Superior temporal gyrus (tissue), 1 donor: ENCODE results near the gene RPTOR.

Experiments
- DNase-seq: peaks from one replicate; pipeline ENCODE4 v3.0.0-alpha.2; 2016; ENCODE audit errors: extremely low spot score

The RPTOR gene

GRCh38 chr17:80780381-80781198, 236.0 kb downstream of the RPTOR start:
- DNase-seq = no peak

GRCh38 chr17:80781211-80781610, 236.6 kb downstream of the RPTOR start:
- DNase-seq = no peak

- no peak for DNase-seq
Observed at GRCh38 chr17:80781807-80782277, 237.2 kb downstream of the RPTOR start.

DNA sequence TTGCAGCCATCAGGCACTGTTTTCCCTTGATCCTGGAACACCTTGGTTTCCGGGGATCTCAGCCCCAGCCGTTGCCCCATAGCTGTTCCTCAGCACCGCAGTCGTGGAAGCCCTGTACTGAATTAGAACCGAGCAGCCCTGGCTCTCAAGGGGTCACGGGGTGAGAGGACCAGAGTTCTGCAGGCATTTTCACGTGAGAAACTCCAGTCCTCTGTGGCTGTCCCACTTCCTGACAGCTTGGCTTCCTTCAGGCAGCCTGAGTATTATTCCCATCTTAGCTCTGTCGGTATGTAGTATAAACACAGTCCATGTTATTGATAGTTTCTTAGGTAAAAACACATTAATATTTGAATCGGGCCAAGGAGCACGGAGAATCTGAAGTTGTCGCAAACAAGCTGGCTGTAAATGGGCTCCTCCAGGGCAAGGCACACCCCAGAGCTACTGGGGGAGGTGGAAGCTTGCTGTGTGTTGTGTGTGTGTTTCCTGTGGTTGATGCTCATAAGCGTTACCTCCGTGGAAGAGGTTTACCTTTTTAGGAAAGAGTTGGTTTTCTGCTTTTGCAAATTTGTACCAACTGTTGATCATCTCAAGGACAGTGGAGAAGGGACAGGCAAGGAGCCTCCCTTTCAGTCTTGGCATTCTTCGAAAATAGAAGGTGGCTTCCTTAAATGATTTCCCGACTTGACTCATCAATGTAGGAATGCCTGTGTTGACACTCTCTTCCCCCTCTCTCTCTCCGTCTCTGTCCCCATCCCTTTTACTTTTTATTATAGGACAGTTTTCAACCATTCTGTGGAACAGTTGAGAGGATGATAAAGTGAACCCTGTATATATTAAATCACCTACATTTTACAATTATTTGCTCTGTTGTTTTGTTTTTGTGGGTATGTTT, 238.1 kb downstream of the RPTOR start:
- DNase-seq = no peak

- DNase-seq = no peak
Observed at GRCh38 chr17:80783486-80783885, 238.8 kb downstream of the RPTOR start.

- no peak for DNase-seq
Observed at GRCh38 chr17:80783971-80784370, 239.3 kb downstream of the RPTOR start.

GRCh38 chr17:80785477-80786178, 241.0 kb downstream of the RPTOR start:
- no peak for DNase-seq

DNA sequence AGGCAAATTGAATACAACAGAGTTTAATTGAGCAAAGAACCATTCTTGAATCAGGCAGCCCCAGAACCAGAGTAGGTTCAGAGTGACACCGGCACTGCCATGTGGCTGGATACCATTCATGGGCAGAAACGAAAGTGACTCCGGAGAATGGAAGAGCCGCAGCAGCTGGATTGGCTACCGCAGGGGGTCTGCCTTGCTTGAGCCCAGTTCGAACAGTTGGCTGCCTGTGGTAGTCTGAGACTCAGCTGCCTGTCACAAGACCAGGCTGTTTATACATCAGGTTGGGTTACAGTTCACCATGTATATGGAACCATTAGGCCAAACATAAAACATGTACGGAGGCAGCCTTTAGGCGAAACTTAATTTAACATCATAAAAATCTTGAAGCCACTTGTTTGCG, 241.8 kb downstream of the RPTOR start:
- DNase-seq = no peak

DNA sequence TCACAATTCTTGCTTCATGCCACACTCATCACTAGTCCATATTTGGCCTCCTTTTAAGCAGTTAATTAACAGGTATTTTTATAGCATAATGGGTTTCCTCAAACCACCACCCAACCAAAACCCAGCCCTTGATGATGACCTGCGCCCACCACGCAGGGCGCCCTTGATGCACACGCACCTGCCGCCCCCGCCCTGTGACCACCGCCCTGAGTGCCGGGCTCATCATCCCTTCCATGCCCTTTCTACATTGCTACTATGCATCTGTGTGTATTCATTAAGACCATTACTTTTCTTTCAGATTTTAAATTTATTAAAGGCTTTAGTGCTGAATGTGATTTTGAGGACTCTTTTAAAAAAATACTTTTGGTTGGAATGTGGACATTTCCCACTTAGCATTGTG, 242.2 kb downstream of the RPTOR start:
- DNase-seq = no peak

GRCh38 chr17:80787881-80788280, 243.2 kb downstream of the RPTOR start:
- DNase-seq = no peak

DNA sequence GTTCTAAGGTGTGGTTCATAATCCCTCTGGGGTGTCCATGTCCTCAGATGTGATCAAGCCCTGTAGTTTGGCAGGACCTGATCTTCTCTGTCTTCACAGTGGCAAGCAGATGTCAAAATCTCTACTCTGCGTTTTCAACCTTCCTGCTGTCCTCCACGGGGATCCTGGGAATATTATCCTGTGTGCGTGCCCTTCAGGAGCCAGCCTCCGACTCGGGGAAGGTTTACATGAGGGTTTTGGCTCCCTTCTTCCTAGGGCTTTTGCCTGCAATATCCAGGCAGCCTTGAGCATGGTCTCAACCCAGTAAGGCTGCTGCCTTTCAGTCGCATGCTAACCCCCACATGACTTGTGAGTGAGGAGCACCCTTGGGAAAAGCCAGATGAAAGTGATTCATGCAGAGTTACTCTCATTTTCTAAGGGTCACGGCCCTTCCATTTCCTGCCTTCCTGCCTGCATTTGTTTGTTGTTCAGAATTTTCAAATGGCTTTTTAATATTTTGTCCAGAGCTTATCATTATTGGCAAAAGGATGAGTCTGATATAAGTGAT, 244.8 kb downstream of the RPTOR start:
- DNase-seq = no peak

DNA sequence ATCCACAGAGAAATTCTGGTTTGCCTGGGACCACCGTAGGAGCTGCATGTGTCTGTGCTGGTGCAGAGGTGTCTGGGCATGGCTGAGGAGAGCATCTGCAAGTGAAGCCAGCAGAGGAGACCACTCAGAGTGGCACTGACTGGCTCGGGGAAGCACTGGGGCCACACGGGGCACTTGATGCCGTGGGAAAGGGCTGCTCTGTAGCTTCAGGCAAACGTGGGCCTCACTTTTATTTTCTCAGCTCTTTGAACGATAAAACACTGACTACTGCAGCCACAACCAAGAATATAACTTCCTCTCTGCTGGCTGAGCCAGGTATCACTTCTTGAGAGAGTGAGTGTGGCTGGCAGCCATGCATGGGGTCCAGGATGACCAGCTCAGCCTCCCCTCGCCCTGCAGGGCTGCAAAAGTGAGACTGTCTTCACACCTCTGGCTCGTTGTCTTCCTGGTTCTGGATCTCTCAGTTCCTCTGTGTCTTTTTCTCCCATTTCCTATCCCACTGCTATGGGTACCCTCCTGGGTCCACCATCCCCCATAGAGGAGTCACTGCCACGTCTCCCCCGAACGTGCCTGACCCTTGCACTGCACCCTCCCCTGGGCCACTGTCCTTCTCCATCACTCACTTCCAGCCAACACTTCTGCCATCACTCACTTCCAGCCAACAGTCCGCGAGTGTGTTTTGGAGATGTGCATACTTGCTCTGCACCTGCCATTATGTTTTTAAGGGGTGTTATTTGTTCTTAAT, 245.6 kb downstream of the RPTOR start:
- DNase-seq = no peak

DNA sequence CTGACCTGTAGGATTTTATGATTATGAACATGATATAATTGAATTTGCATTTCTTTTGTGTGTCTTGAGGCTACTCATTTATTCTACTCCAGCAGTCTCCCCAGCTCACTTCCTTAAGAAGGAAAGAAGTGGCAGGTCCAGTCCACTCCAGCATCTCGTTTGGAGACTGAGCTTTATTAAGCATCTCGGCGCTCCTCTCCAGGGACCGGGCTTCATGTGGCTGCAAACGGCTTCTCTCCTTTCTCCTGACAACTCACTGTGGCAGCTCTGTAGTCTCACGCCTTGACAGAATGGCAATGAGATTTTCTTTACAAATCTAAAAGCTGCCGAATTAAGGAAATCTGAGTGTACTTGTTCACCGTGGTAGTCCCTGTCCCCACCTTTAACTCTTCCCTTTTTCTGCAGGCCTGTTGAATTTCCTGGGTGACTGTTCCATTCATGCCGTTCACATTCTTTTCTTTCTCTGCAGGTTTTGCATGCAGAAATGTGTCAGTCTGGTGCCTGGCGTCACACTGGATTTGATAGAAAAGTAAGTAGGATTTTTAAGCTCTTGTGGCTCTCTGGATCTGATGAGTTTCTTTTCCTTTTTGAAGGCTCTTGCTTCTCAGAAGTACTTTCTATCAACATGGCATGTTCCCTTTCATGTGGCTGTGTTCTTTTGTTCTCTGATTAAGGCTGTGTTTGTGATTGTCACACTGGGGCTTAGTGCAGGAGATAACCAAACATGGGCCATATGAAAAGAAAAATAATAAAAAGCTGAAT, 246.5 kb downstream of the RPTOR start:
- DNase-seq = peak; percentile 56

GRCh38 chr17:80791758-80792284, 247.2 kb downstream of the RPTOR start:
- DNase-seq = peak; percentile 80

DNA sequence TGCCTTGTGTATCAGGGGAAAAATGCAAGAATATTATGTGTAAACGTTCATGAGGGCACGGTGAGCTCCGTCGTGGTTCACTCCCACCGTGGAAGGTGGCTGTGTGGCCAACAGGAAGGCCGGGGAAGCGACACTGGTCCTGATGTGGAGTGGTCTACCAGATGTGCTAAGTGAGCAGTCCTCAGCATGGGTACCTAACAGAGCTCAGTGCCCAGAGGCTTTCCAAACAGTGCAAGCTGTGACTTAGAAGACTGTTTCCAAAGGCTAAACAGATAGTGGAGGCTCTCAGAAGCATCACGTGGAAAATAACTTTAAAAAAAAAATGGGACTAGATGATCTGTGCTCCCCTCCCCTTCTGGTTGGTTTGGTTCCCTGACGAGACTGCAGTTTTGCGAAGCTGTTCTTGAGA, 247.7 kb downstream of the RPTOR start:
- DNase-seq = no peak

DNA sequence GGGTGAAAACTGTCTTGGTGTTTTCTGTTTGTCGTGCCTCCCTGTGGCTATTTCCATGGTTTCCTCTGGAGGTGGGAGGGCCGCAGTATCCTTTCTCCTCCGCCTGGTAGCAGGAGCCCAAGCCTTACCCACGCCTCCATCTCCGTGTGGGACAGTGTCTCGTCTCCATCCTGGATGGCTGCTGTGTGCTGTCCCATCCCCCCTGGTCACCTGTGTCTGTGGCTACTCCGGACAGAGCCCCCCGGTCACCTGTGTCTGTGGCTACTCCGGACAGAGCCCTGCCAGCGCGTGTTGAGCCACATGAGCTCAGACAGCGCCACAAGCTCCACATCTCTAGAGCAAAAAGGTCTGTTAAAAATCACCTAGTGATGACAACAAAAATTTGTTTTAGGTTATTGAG, 248.8 kb downstream of the RPTOR start:
- no peak for DNase-seq

DNA sequence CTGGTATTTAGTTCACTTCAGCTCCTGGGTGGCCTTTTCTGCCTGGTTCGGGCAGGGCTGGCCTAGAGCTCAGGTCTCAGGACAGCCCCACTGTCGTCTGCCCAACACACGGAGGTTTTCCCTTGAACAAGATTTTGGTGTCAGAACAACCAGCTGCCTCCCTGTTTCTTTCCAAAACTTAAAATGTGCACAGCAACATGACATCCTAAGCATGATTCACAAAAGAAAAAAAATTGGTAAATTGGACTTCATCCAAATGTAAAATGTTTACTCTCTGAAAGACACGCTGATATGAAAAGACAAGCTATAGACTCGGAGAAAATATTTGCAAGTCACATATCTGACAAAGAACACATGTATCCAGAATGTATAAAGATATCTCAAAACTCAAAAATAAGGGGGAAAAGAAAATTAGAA, 249.2 kb downstream of the RPTOR start:
- peak; percentile 53 for DNase-seq

- DNase-seq = no peak
Observed at GRCh38 chr17:80794281-80795089, 249.8 kb downstream of the RPTOR start.

GRCh38 chr17:80795090-80795580, 250.5 kb downstream of the RPTOR start:
- DNase-seq = no peak
